ENCODE data around the gene NEU2.

Gene NEU2

DNA sequence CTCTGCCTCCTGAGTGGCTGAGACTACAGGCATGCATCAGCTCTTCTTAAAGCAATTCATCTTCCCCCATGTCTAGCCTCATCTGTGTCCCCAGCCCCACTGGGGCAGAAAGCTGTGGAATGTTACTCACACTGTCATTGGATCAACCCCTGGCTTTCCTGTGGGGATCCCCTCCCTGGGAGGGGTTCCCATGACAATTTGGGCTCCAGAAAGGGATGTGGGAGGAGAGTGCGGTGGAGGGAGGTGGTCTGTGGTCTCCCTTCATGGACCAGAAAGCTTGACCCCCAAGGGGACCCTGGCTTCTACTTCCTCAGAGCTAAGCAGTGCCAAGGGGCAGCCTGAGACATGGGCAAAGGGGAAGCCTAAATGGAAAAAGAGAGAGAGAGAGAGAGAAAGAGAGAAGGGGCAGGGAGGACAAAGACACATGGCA is 20.8 kb upstream of the NEU2 start:
- TF ChIP-seq, protein P1, sequence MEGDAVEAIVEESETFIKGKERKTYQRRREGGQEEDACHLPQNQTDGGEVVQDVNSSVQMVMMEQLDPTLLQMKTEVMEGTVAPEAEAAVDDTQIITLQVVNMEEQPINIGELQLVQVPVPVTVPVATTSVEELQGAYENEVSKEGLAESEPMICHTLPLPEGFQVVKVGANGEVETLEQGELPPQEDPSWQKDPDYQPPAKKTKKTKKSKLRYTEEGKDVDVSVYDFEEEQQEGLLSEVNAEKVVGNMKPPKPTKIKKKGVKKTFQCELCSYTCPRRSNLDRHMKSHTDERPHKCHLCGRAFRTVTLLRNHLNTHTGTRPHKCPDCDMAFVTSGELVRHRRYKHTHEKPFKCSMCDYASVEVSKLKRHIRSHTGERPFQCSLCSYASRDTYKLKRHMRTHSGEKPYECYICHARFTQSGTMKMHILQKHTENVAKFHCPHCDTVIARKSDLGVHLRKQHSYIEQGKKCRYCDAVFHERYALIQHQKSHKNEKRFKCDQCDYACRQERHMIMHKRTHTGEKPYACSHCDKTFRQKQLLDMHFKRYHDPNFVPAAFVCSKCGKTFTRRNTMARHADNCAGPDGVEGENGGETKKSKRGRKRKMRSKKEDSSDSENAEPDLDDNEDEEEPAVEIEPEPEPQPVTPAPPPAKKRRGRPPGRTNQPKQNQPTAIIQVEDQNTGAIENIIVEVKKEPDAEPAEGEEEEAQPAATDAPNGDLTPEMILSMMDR (conservative IDR thresholded peaks at IDR 0.05; ENCODE audit: low read depth, low read length): no peak
- Histone ChIP-seq H2AFZ (ENCODE audit: low read depth) (no peak overlapping the region), H3K4me2 (no peak overlapping the region), H3K79me2 (ENCODE audit: insufficient read depth, low read depth) (no peaks in the 10 kb centered on the region), H3K27ac (no peak overlapping the region), H3K9ac (no peak overlapping the region), H4K20me1 (ENCODE audit: insufficient read depth) (no peaks in the 10 kb centered on the region), H3K4me3 (IDR thresholded peaks at IDR 0.05; ENCODE audit: insufficient read depth, low read depth, low read length) (no peak overlapping the region), H3K4me1 (ENCODE audit: low read depth, poor library complexity, severe bottlenecking) (no peaks in the 10 kb centered on the region), H3K36me3 (ENCODE audit: insufficient read depth) (no peaks in the 10 kb centered on the region), H3K27me3 (ENCODE audit: insufficient read depth, low read depth) (no peaks in the 10 kb centered on the region)

DNA sequence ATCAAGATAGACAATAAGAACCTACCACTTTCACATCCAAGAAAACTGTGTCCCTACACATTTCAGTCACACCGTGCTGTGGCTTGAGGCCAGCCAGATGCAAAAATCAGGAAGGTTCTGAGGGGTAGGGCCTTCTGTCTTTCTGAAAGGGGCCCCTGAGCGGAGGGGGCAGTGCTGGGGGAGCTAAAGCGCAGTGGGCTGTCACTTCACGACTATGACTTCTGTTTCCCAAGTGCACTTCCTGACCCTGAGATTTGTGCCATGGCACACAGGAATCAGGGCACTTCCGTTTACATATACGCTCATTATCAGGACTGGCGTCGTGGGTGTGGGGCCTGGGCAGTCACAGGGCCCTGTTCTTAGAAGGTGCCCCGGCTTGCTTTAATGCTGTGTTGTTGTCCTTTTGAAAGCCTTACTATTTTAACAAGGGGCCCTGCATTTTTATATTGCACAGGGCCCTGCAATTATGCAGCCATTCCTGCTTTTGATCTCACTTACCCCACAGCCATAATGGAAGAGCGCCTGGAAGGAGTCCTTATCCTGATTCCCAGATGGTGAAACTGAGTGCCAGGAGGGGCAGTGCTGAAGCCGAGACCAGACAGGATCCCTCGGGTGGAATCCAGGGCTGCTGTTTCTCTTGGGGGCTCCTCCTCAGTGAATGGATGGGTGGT is 20.0 kb upstream of the NEU2 start:
- Histone ChIP-seq H3K36me3 (ENCODE audit: insufficient read depth) (no peaks in the 10 kb centered on the region), H3K27ac (no peak overlapping the region), H3K27me3 (ENCODE audit: insufficient read depth, low read depth) (no peaks in the 10 kb centered on the region), H3K4me3 (IDR thresholded peaks at IDR 0.05; ENCODE audit: insufficient read depth, low read depth, low read length) (no peak overlapping the region), H3K4me1 (ENCODE audit: low read depth, poor library complexity, severe bottlenecking) (no peaks in the 10 kb centered on the region), H3K9ac (no peak overlapping the region), H3K79me2 (ENCODE audit: insufficient read depth, low read depth) (no peaks in the 10 kb centered on the region), H2AFZ (ENCODE audit: low read depth) (no peak overlapping the region), H3K4me2 (no peak overlapping the region), H4K20me1 (ENCODE audit: insufficient read depth) (no peaks in the 10 kb centered on the region)
- TF ChIP-seq, protein P1 (conservative IDR thresholded peaks at IDR 0.05; ENCODE audit: low read depth, low read length): no peak

DNA sequence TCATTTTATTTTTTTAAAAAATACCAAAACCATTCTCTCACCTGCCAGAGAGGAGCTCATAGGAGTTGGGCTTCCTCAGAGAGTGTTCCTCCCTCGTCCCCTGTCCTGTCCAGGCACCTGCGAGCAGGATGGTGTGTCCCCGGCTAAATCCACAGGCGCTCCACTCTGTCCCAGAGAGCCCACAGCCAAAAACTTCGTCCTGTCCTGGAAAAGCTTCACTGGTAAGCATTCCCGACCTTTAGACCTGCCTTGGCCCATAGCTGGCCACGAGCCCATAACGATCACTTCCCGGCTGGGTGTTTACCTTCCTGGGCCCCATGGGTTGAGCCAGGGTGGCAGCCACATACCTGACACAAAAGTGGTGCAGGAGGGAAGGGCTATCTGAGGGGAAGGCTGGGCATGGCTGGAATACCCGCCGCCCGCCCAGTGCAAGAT is 19.4 kb upstream of the NEU2 start, which contains the start of gene NGEF:
Gene NGEF, minus strand, starts transcription at position 230 of the 435 bp plus-strand sequence. CDS start 38,366 bp downstream, outside the sequence.
- H3K4me1 ChIP-seq (ENCODE audit: low read depth, poor library complexity, severe bottlenecking): no peaks in the 10 kb centered on the region
- TF ChIP-seq, protein P1 (conservative IDR thresholded peaks at IDR 0.05; ENCODE audit: low read depth, low read length): no peak
- H3K9ac ChIP-seq: no peak within 1 kb of the TSS
- H3K4me2 ChIP-seq: no peak within 1 kb of the TSS
- H2AFZ ChIP-seq (ENCODE audit: low read depth): no peak within 1 kb of the TSS
- H3K79me2 ChIP-seq (ENCODE audit: insufficient read depth, low read depth): no peaks in the 10 kb centered on the region
- H3K27ac ChIP-seq: no peak within 1 kb of the TSS
- H4K20me1 ChIP-seq (ENCODE audit: insufficient read depth): no peaks in the 10 kb centered on the region
- H3K36me3 ChIP-seq (ENCODE audit: insufficient read depth): no peaks in the 10 kb centered on the region
- H3K27me3 ChIP-seq (ENCODE audit: insufficient read depth, low read depth): no peaks in the 10 kb centered on the region
- H3K4me3 ChIP-seq (IDR thresholded peaks at IDR 0.05; ENCODE audit: insufficient read depth, low read depth, low read length): no peak within 1 kb of the TSS

DNA sequence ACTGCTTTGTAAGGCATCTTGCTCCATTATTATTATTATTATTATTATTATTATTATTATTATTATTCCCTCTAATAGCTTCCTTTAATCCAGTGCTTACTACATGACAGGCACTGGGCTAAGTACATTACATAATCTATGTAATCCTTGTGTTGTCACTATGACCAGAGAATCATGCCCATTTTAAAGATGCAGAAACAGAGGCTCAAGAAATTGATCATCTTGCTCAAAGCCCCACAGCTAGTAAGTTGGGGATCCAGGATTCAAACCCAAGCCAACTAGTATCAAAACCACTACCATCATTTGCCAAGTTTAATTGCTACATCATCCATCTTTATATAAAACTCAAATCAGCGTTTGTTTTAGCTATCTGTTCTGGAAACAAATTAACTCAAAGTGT is 18.8 kb upstream of the NEU2 start:
- TF ChIP-seq, protein P1 (conservative IDR thresholded peaks at IDR 0.05; ENCODE audit: low read depth, low read length): no peak
- no peak overlapping the region for H2AFZ ChIP-seq (ENCODE audit: low read depth)
- H3K9ac ChIP-seq: no peak overlapping the region

More for the DNA sequence above, 18.8 kb upstream of the NEU2 start:
- H3K27me3 ChIP-seq (ENCODE audit: insufficient read depth, low read depth): no peaks in the 10 kb centered on the region
- H3K36me3 ChIP-seq (ENCODE audit: insufficient read depth): no peaks in the 10 kb centered on the region
- no peak overlapping the region for H3K27ac ChIP-seq
- H3K4me1 ChIP-seq (ENCODE audit: low read depth, poor library complexity, severe bottlenecking): no peaks in the 10 kb centered on the region
- no peaks in the 10 kb centered on the region for H4K20me1 ChIP-seq (ENCODE audit: insufficient read depth)
- no peak overlapping the region for H3K4me3 ChIP-seq (IDR thresholded peaks at IDR 0.05; ENCODE audit: insufficient read depth, low read depth, low read length)
- no peaks in the 10 kb centered on the region for H3K79me2 ChIP-seq (ENCODE audit: insufficient read depth, low read depth)
- no peak overlapping the region for H3K4me2 ChIP-seq
